Measurements from ENCODE around the gene ARNT2.

The ARNT2 gene

DNA sequence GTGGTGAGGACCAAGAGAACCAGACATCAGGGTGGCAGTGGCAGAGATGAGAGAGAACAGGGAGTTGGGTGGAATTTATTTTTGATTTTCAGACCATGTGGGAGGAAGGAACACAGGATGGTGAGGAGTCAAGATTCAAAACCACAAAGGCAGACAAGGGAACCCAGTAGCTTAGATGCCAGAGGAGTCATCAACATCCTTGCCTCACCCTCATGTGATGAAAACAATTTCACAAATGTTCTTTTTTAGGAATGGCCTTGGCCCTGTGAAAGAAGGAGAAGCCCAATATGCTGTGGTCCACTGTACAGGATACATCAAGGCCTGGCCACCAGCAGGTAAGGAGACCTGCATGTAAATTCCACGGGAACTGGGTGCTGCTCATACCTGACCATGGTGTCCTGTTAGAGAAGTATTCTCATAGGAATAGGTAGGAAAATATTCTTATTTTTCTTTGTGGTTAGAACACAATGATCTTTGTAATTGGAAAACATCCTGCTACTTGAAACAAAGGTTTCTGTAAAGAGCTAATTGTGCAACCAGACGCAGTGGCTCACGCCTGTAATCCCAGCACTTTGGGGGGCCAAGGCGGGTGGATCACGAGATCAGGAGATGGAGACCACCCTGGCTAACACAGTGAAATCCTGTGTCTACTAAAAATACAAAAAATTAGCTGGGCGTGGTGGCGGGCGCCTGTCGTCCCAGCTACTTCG, 110.0 kb downstream of the ARNT2 start:
- WGBS (ENCODE audit: extremely low coverage, insufficient coverage, low lambda C conversion rate), result no CpG with 5 or more reads among the region's 10 CpGs
- no peak for DNase-seq
- no peaks in the 10 kb centered on the region for H3K36me3 ChIP-seq (ENCODE audit: control insufficient read depth, insufficient read depth, low read length)
- H3K9ac ChIP-seq (ENCODE audit: low read length), result no peak overlapping the region
- H2BK120ac ChIP-seq (ENCODE audit: low read depth, low read length), result no peak overlapping the region
- no peak overlapping the region for H3K56ac ChIP-seq (ENCODE audit: low read length)
- H3K27me3 ChIP-seq (ENCODE audit: insufficient read depth, low read length, poor library complexity), result no peaks in the 10 kb centered on the region
- no peaks in the 10 kb centered on the region for H3K4me1 ChIP-seq (ENCODE audit: control insufficient read depth, low read depth, low read length)
- H3K4me3 ChIP-seq (ENCODE audit: low read length), result no peak overlapping the region
- H3K4ac ChIP-seq (ENCODE audit: low read depth, low read length), result no peak overlapping the region
- H3K4me2 ChIP-seq (ENCODE audit: low read length), result no peak overlapping the region
- H3K79me2 ChIP-seq (ENCODE audit: control insufficient read depth, insufficient read depth, low read length), result no peaks in the 10 kb centered on the region
- H3K27ac ChIP-seq (ENCODE audit: low read depth, low read length), result no peak overlapping the region
- H4K8ac ChIP-seq (ENCODE audit: low read depth, low read length), result no peak overlapping the region
- H3K79me1 ChIP-seq (ENCODE audit: low read length), result no peaks in the 10 kb centered on the region
- no peak overlapping the region for H3K23ac ChIP-seq (ENCODE audit: low read length)
- H2BK5ac ChIP-seq (ENCODE audit: low read length), result no peak overlapping the region
- H2BK15ac ChIP-seq (replicated peaks; ENCODE audit: low read depth), result no peak overlapping the region
- no peak overlapping the region for H2AK5ac ChIP-seq (ENCODE audit: low read length)
- no peak overlapping the region for H4K5ac ChIP-seq (ENCODE audit: low read length)
- H3K18ac ChIP-seq (ENCODE audit: low read length), result no peak overlapping the region

DNA sequence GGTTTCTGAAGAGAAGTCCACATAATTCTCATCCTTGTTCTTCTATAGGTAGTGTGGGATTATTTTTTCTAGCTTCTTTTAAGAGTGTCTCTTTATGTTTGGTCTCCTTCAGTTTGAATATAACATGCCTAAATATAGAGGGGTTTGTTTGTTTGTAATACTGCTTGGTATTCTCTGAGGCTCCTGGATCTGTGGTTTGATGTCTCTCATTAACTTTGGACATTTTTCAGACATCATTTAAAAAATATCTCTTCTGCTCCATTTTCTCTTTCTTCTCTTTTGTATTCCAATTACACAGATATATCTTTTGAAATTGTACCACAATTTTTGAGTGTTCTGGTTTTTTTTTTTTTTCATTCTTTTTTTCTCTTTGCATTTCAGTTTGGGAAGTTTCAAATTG, 113.1 kb downstream of the ARNT2 start:
- H3K36me3 ChIP-seq (ENCODE audit: control insufficient read depth, insufficient read depth, low read length), result no peaks in the 10 kb centered on the region
- no peak overlapping the region for H3K56ac ChIP-seq (ENCODE audit: low read length)
- no peaks in the 10 kb centered on the region for H3K79me1 ChIP-seq (ENCODE audit: low read length)
- H3K9ac ChIP-seq (ENCODE audit: low read length), result no peak overlapping the region
- DNase-seq, result no peak
- no peak overlapping the region for H3K23ac ChIP-seq (ENCODE audit: low read length)
- H3K4ac ChIP-seq (ENCODE audit: low read depth, low read length), result no peak overlapping the region
- no peaks in the 10 kb centered on the region for H3K4me1 ChIP-seq (ENCODE audit: control insufficient read depth, low read depth, low read length)
- H3K4me2 ChIP-seq (ENCODE audit: low read length), result no peak overlapping the region
- H2BK15ac ChIP-seq (replicated peaks; ENCODE audit: low read depth), result no peak overlapping the region
- no peak overlapping the region for H3K18ac ChIP-seq (ENCODE audit: low read length)
- H2AK5ac ChIP-seq (ENCODE audit: low read length), result no peak overlapping the region
- H4K5ac ChIP-seq (ENCODE audit: low read length), result no peak overlapping the region
- H3K27ac ChIP-seq (ENCODE audit: low read depth, low read length), result no peak overlapping the region
- no peak overlapping the region for H4K8ac ChIP-seq (ENCODE audit: low read depth, low read length)
- H2BK120ac ChIP-seq (ENCODE audit: low read depth, low read length), result no peak overlapping the region
- no peaks in the 10 kb centered on the region for H3K79me2 ChIP-seq (ENCODE audit: control insufficient read depth, insufficient read depth, low read length)
- no peaks in the 10 kb centered on the region for H3K27me3 ChIP-seq (ENCODE audit: insufficient read depth, low read length, poor library complexity)
- H3K4me3 ChIP-seq (ENCODE audit: low read length), result no peak overlapping the region
- H2BK5ac ChIP-seq (ENCODE audit: low read length), result no peak overlapping the region

DNA sequence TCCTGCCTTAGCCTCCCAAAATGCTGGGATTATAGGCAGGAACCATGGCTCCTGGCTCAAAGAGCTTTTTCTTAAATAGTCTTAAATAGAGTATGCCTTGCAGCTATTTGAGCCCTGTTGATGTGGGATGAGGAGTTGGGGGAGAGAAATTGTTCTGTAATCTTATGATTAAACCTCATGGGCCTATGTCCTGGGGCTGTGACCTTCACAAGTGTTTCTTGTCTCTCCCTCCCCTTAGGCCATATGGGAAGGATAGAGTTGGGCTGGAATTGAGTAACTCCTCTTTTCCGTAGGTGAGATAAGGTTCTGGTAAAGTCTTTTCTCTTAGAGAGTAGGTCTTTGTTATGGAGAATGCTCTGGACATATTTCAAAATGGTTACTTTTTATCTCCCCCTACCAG, 114.3 kb downstream of the ARNT2 start:
- H3K36me3 ChIP-seq (ENCODE audit: control insufficient read depth, insufficient read depth, low read length), result no peaks in the 10 kb centered on the region
- no CpG with 5 or more reads among the region's 1 CpG for WGBS (ENCODE audit: extremely low coverage, insufficient coverage, low lambda C conversion rate)

GRCh38 chr15:80523746-80524145, 119.6 kb downstream of the ARNT2 start:
- no peak overlapping the region for H3K9ac ChIP-seq (ENCODE audit: low read length)
- H3K27ac ChIP-seq (ENCODE audit: low read depth, low read length), result no peak overlapping the region
- H3K79me1 ChIP-seq (ENCODE audit: low read length), result no peaks in the 10 kb centered on the region
- WGBS (ENCODE audit: extremely low coverage, insufficient coverage, low lambda C conversion rate), result no CpG with 5 or more reads among the region's 2 CpGs
- no peak overlapping the region for H4K8ac ChIP-seq (ENCODE audit: low read depth, low read length)
- no peaks in the 10 kb centered on the region for H3K4me1 ChIP-seq (ENCODE audit: control insufficient read depth, low read depth, low read length)
- H2BK120ac ChIP-seq (ENCODE audit: low read depth, low read length), result no peak overlapping the region
- H2BK15ac ChIP-seq (replicated peaks; ENCODE audit: low read depth), result no peak overlapping the region
- no peaks in the 10 kb centered on the region for H3K79me2 ChIP-seq (ENCODE audit: control insufficient read depth, insufficient read depth, low read length)
- H3K4ac ChIP-seq (ENCODE audit: low read depth, low read length), result no peak overlapping the region
- no peak overlapping the region for H3K23ac ChIP-seq (ENCODE audit: low read length)
- no peak overlapping the region for H4K5ac ChIP-seq (ENCODE audit: low read length)
- DNase-seq, result no peak
- H3K4me3 ChIP-seq (ENCODE audit: low read length), result no peak overlapping the region
- H2BK5ac ChIP-seq (ENCODE audit: low read length), result no peak overlapping the region
- no peak overlapping the region for H3K4me2 ChIP-seq (ENCODE audit: low read length)
- no peak overlapping the region for H2AK5ac ChIP-seq (ENCODE audit: low read length)
- no peaks in the 10 kb centered on the region for H3K27me3 ChIP-seq (ENCODE audit: insufficient read depth, low read length, poor library complexity)
- H3K36me3 ChIP-seq (ENCODE audit: control insufficient read depth, insufficient read depth, low read length), result no peaks in the 10 kb centered on the region
- H3K56ac ChIP-seq (ENCODE audit: low read length), result no peak overlapping the region
- no peak overlapping the region for H3K18ac ChIP-seq (ENCODE audit: low read length)

More for the DNA sequence above, 114.3 kb downstream of the ARNT2 start:
- Histone ChIP-seq H3K23ac (ENCODE audit: low read length) (no peak overlapping the region), H4K8ac (ENCODE audit: low read depth, low read length) (no peak overlapping the region), H3K79me2 (ENCODE audit: control insufficient read depth, insufficient read depth, low read length) (no peaks in the 10 kb centered on the region), H2BK15ac (replicated peaks; ENCODE audit: low read depth) (no peak overlapping the region), H3K4me3 (ENCODE audit: low read length) (no peak overlapping the region), H3K4me1 (ENCODE audit: control insufficient read depth, low read depth, low read length) (no peaks in the 10 kb centered on the region), H4K5ac (ENCODE audit: low read length) (no peak overlapping the region), H3K9ac (ENCODE audit: low read length) (no peak overlapping the region), H2AK5ac (ENCODE audit: low read length) (no peak overlapping the region), H3K56ac (ENCODE audit: low read length) (no peak overlapping the region), H3K79me1 (ENCODE audit: low read length) (no peaks in the 10 kb centered on the region), H3K27ac (ENCODE audit: low read depth, low read length) (no peak overlapping the region), H2BK5ac (ENCODE audit: low read length) (no peak overlapping the region), H2BK120ac (ENCODE audit: low read depth, low read length) (no peak overlapping the region), H3K4ac (ENCODE audit: low read depth, low read length) (no peak overlapping the region), H3K4me2 (ENCODE audit: low read length) (no peak overlapping the region), H3K18ac (ENCODE audit: low read length) (no peak overlapping the region), H3K27me3 (ENCODE audit: insufficient read depth, low read length, poor library complexity) (no peaks in the 10 kb centered on the region)
- DNase-seq, result no peak

DNA sequence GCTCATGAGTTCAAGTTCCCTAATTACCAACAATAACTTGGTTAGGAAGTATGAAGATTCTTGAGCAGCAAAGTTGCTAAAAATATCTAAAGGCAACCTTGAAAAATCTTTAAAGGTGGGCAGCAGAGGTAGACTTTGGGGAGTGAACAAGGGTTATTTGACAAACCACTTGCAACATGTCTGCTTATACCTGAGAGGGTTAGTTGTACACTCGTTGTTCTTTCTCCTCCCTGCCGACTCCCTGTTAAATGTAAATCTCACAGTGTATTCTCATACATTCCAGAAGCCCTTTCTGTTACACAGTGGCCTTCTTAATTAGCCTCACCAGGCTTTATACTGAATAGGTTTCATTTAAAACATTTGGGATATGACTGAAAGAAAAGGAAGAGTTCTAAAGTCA, 121.7 kb downstream of the ARNT2 start:
- H3K79me2 ChIP-seq (ENCODE audit: control insufficient read depth, insufficient read depth, low read length), result no peaks in the 10 kb centered on the region
- no peak overlapping the region for H4K5ac ChIP-seq (ENCODE audit: low read length)
- H3K4me3 ChIP-seq (ENCODE audit: low read length), result no peak overlapping the region
- H3K23ac ChIP-seq (ENCODE audit: low read length), result no peak overlapping the region
- H3K56ac ChIP-seq (ENCODE audit: low read length), result no peak overlapping the region
- no peak for DNase-seq
- no peaks in the 10 kb centered on the region for H3K36me3 ChIP-seq (ENCODE audit: control insufficient read depth, insufficient read depth, low read length)
- no CpG with 5 or more reads among the region's 2 CpGs for WGBS (ENCODE audit: extremely low coverage, insufficient coverage, low lambda C conversion rate)
- H3K27ac ChIP-seq (ENCODE audit: low read depth, low read length), result no peak overlapping the region
- H2BK15ac ChIP-seq (replicated peaks; ENCODE audit: low read depth), result no peak overlapping the region
- no peaks in the 10 kb centered on the region for H3K4me1 ChIP-seq (ENCODE audit: control insufficient read depth, low read depth, low read length)
- H3K79me1 ChIP-seq (ENCODE audit: low read length), result no peaks in the 10 kb centered on the region
- no peak overlapping the region for H4K8ac ChIP-seq (ENCODE audit: low read depth, low read length)
- H3K27me3 ChIP-seq (ENCODE audit: insufficient read depth, low read length, poor library complexity), result no peaks in the 10 kb centered on the region
- H2AK5ac ChIP-seq (ENCODE audit: low read length), result no peak overlapping the region
- H2BK120ac ChIP-seq (ENCODE audit: low read depth, low read length), result no peak overlapping the region
- H2BK5ac ChIP-seq (ENCODE audit: low read length), result no peak overlapping the region
- H3K18ac ChIP-seq (ENCODE audit: low read length), result no peak overlapping the region
- no peak overlapping the region for H3K4me2 ChIP-seq (ENCODE audit: low read length)
- no peak overlapping the region for H3K9ac ChIP-seq (ENCODE audit: low read length)
- H3K4ac ChIP-seq (ENCODE audit: low read depth, low read length), result no peak overlapping the region
